B cell (primary cell): Measurements from ENCODE around the gene C17orf50. TPM values are rescaled to one million over a fixed set of nuclear protein-coding genes. Genes with fewer than 3 reads are reported as not detected.

Experiments used
- ATAC-seq: fragments of 200-7000 bp; cut with Tn5 transposase; one replicate; pipeline ENCODE4 v1.10.0; 2021; ENCODE audit warnings: low read depth, mild to moderate bottlenecking, moderate number of reproducible peaks, moderate library complexity
- CTCF ChIA-PET: fragments of 350-600 bp; sonication (Branson Sonifier 250); formaldehyde crosslinking; loops from one replicate; lab custom pipeline; 2021; ENCODE audit warnings: antibody characterized with exemption, inconsistent platforms; lab: Charles Lee
- POLR2A ChIA-PET: fragments of 350-600 bp; sonication (Branson Sonifier 250); formaldehyde crosslinking; loops from one replicate; lab custom pipeline; 2021; ENCODE audit warnings: antibody characterized with exemption; lab: Charles Lee
- DNase-seq: peaks from one replicate; pipeline ENCODE4 v3.0.0; 2013
- H2AFZ ChIP-seq: 2 replicates; pipeline ENCODE4 v1.6.1; 2012; ENCODE audit warnings: mild to moderate bottlenecking, low read depth, low read length; ENCODE audit not compliant: insufficient read depth, poor library complexity, severe bottlenecking
- H3K27ac ChIP-seq, 2 donors: 1 replicate in 1 of 2; 2 replicates in 1 of 2; pipeline ENCODE4 v1.5.1; 2012 to 2013; ENCODE audit warnings: low read length in 2 of 2, mild to moderate bottlenecking in 2 of 2, moderate library complexity in 1 of 2
- H3K27me3 ChIP-seq, 4 experiments: fragments of 200-600 bp in 1 of 4; sonication (generic) in 1 of 4; replicated peaks in 1 of 4; 1 replicate in 2 of 4; 2 replicates in 2 of 4; pipeline versions ENCODE4 v1.6.1 to v1.7.0; 2013 to 2016; ENCODE audit warnings: low read length in 3 of 4, mild to moderate bottlenecking in 2 of 4, mixed read lengths in 1 of 4, moderate library complexity in 1 of 4; ENCODE audit not compliant: insufficient read depth in 4 of 4, control insufficient read depth in 3 of 4; ENCODE audit errors: control extremely low read depth in 1 of 4
- H3K36me3 ChIP-seq, 2 experiments: replicated peaks in 1 of 2; 1 replicate in 1 of 2; 2 replicates in 1 of 2; pipeline versions ENCODE4 v1.6.1 to v1.7.1; 2013; ENCODE audit warnings: low read length in 1 of 2; ENCODE audit not compliant: insufficient read depth in 2 of 2, control insufficient read depth in 1 of 2; ENCODE audit errors: control extremely low read depth in 1 of 2, extremely low read depth in 1 of 2
- H3K4me1 ChIP-seq, 2 donors: fragments of 200-600 bp in 1 of 2; sonication (generic) in 1 of 2; 1 replicate in 1 of 2; 2 replicates in 1 of 2; pipeline versions ENCODE4 v1.5.1 to v1.6.1; 2013 to 2017; ENCODE audit warnings: low read length in 2 of 2; ENCODE audit not compliant: control insufficient read depth in 2 of 2, insufficient read depth in 2 of 2
- H3K4me2 ChIP-seq: replicated peaks from 2 replicates; pipeline ENCODE3; 2012; ENCODE audit warnings: mild to moderate bottlenecking, low read depth, low read length; ENCODE audit not compliant: poor library complexity, severe bottlenecking
- H3K4me3 ChIP-seq, 5 experiments: fragments of 200-600 bp in 1 of 5; sonication (generic) in 1 of 5; 1 replicate in 3 of 5; 2 replicates in 2 of 5; pipeline versions ENCODE4 v1.5.1 to v1.7.0; 2011 to 2016; ENCODE audit warnings: low read length in 4 of 5, mild to moderate bottlenecking in 4 of 5, low read depth in 2 of 5, control low read depth in 1 of 5, moderate library complexity in 1 of 5; ENCODE audit not compliant: insufficient read depth in 1 of 5; ENCODE audit errors: control extremely low read depth in 1 of 5, extremely low read depth in 1 of 5
- H3K79me2 ChIP-seq: fragments of 200-600 bp; sonication (generic); one replicate; pipeline ENCODE4 v1.6.0; 2016; ENCODE audit warnings: low read length; ENCODE audit not compliant: control insufficient read depth, insufficient read depth
- H3K9ac ChIP-seq: fragments of 200-600 bp; sonication (generic); 2 replicates; pipeline ENCODE4 v1.6.1; 2017; ENCODE audit warnings: mild to moderate bottlenecking, low read length, moderate library complexity
- H3K9me3 ChIP-seq, 3 donors: one replicate each; pipeline versions ENCODE4 v1.6.1 to v1.7.1; 2013; ENCODE audit warnings: low read length in 2 of 3; ENCODE audit not compliant: control insufficient read depth in 2 of 3, insufficient read depth in 1 of 3; ENCODE audit errors: control extremely low read depth in 1 of 3
- H4K20me1 ChIP-seq: 2 replicates; pipeline ENCODE4 v1.6.0; 2012; ENCODE audit warnings: mild to moderate bottlenecking, low read length; ENCODE audit not compliant: insufficient read depth, control insufficient read depth, poor library complexity, severe bottlenecking
- H3K27ac Mint-ChIP-seq: one replicate; pipeline ENCODE4 v1.8.0; 2021; ENCODE audit warnings: mixed read lengths
- H3K27me3 Mint-ChIP-seq: one replicate; pipeline ENCODE4 v1.8.0; 2021; ENCODE audit warnings: mixed read lengths
- H3K4me1 Mint-ChIP-seq: one replicate; pipeline ENCODE4 v1.8.0; 2021; ENCODE audit warnings: mixed read lengths
- H3K4me3 Mint-ChIP-seq: one replicate; pipeline ENCODE4 v1.8.0; 2021; ENCODE audit warnings: mixed read lengths
- H3K9me3 Mint-ChIP-seq: one replicate; pipeline ENCODE4 v1.8.0; 2022; ENCODE audit warnings: mixed read lengths; ENCODE audit not compliant: insufficient read depth
- CTCF ChIP-seq: fragments of 200-600 bp; IDR thresholded peaks from one replicate; pipeline ENCODE4 v1.8.0; 2022; ENCODE audit warnings: antibody characterized with exemption, mild to moderate bottlenecking
- EZH2 ChIP-seq: IDR thresholded peaks from 2 replicates; pipeline ENCODE4 v1.6.1; 2012; ENCODE audit warnings: borderline replicate concordance, low read depth, mild to moderate bottlenecking, moderate library complexity, low read length; ENCODE audit not compliant: insufficient read depth, poor library complexity, severe bottlenecking
- WGBS: methylation state at CpG from one replicate; pipeline ENCODE4 v1.1.5; 2013; ENCODE audit warnings: missing lambda C conversion rate; ENCODE audit not compliant: insufficient coverage; 5-methylcytosine and 5-hydroxymethylcytosine counted together
- intact Hi-C: fragments of 100-400 bp; cut with micrococcal nuclease; formaldehyde crosslinking; loops from one replicate; pipeline ENCODE4 v1.10.0; 2022
- polyA plus RNA-seq: library from polyadenylated mRNA; depleted of rRNA; stranded (reverse); fragments of >200 nt; gene quantifications from 2 replicates; pipeline ENCODE4 v1.2.3, GENCODE V29; 2012
- total RNA-seq, 2 donors: library from RNA; stranded (reverse); fragments of 120-200 nt in 1 of 2; gene quantifications; 1 replicate in 1 of 2; 2 replicates in 1 of 2; pipeline versions ENCODE4 v1.2.3 to v1.2.4, GENCODE V29; 2013 to 2022

Gene C17orf50
- total and polyA plus RNA-seq, 2 donors (not counting 1 experiment from before 2014, with no cell fraction given), result not detected

DNA sequence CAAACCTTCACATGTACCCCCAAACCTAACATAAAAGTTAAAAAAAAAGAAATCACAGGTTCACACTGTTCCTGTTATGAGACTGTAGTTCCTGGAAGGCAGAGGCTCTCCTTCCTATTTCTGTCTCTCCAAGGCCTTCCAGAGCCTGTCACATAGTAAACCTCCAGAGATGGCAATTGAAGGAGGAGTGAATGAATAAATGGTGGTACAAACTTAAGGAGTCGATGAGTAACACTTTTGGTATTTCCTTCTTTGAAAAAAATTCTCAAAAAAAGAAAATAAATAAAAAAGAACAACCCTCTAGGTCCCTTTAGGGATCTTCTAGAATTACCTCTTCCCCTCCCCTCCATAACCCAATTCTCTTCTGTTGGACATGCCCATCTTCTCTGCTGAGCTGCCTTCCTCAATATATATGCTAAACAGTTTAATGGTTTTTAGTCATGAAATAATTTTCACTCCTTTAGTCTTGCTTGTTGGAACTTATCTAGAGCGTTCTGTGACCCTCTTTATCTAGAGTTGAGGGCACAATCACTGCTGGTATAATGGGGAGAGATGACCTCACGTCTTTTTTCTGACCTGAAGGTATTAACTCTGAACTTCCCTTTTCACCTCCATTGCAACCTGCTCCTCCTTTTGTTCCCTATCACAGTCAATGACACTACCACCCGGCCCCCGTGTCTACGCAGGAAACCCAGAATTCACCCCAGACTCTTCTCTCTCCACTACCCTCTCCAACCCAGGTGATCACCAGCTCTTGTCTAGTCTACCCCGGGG lies 46.9 kb downstream of the C17orf50 start:
- H3K4me2 ChIP-seq, result no peak overlapping the region
- peak overlapping the region; percentile 97 for H3K27ac Mint-ChIP-seq
- 88% methylated on average over 4 of the region's 7 CpGs for WGBS
- H3K36me3 ChIP-seq, result no peaks in the 10 kb centered on the region
- no peaks in the 10 kb centered on the region for H3K27me3 ChIP-seq
- H3K9me3 Mint-ChIP-seq, result no peaks in the 10 kb centered on the region
- no peak for TF ChIP-seq EZH2
- no peak for TF ChIP-seq CTCF
- peak overlapping the region; percentile 92 for H3K4me3 Mint-ChIP-seq
- peak overlapping the region; percentile 60 for H2AFZ ChIP-seq
- DNase-seq (no peak), ATAC-seq (no peak)
- no peak overlapping the region for H3K4me3 ChIP-seq
- ChIA-PET CTCF (interaction anchor here (1.2 to 8.7 kb wide), 4 partner anchors 40 to 194 kb away, joined by 5 to 349 read pairs (median 15); partner anchors contain the start of gene C17orf50), POLR2A (interaction anchor here (2.8 kb wide), 1 partner anchor 43 kb away, joined by 33 read pairs; no protein-coding TSS in a partner anchor)
- H3K27me3 Mint-ChIP-seq, result no peaks in the 10 kb centered on the region
- H3K27ac ChIP-seq, result peak overlapping the region in 1 of 2 donors; percentile 11
- H3K9ac ChIP-seq, result no peak overlapping the region
- H3K79me2 ChIP-seq, result peaks cover 32% of the 10 kb centered on the region
- no peaks in the 10 kb centered on the region for H3K9me3 ChIP-seq
- intact Hi-C loops, result loop anchor here (10.0 kb wide), 1 partner anchor 193 kb away; no protein-coding TSS in a partner anchor
- peaks cover 37% of the 10 kb centered on the region for H3K4me1 Mint-ChIP-seq
- H4K20me1 ChIP-seq, result peaks cover 27% of the 10 kb centered on the region
- peaks cover 29 to 31% of the 10 kb centered on the region in 2 donors for H3K4me1 ChIP-seq
